SH-SY5Y (cell line): ENCODE data around the gene PRMT1.

Source experiments
- GATA2 ChIP-seq: IDR thresholded peaks from 2 replicates; pipeline ENCODE4 v1.6.1; 2011; ENCODE audit warnings: mild to moderate bottlenecking, low read depth, low read length
- GATA3 ChIP-seq: IDR thresholded peaks from 2 replicates; pipeline ENCODE4 v1.6.1; 2011; ENCODE audit warnings: low read depth, mild to moderate bottlenecking, low read length, moderate library complexity

Gene PRMT1

DNA sequence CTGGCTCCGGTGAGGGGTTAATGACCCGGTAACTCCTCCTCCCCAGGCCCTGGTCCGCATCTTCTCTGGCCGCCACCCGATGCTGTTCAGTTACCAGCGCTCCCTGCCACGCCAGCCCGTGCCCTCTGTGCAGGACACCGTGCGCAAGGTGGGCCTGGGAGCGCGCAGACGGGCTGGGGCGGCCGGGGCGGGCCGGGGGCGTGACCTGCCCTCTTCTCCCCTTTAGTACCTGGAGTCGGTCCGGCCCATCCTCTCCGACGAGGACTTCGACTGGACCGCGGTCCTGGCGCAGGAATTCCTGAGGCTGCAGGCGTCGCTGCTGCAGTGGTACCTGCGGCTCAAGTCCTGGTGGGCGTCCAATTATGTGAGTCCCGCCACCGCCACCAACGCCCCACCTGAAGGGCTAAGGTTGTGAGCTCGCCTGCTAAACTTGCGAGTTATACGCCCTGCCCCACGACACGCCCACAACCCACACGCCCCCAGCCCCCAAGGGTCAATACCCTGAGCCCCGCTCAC, 24.3 kb downstream of the PRMT1 start:
- no peak for TF ChIP-seq GATA2
- no peak for TF ChIP-seq GATA3

DNA sequence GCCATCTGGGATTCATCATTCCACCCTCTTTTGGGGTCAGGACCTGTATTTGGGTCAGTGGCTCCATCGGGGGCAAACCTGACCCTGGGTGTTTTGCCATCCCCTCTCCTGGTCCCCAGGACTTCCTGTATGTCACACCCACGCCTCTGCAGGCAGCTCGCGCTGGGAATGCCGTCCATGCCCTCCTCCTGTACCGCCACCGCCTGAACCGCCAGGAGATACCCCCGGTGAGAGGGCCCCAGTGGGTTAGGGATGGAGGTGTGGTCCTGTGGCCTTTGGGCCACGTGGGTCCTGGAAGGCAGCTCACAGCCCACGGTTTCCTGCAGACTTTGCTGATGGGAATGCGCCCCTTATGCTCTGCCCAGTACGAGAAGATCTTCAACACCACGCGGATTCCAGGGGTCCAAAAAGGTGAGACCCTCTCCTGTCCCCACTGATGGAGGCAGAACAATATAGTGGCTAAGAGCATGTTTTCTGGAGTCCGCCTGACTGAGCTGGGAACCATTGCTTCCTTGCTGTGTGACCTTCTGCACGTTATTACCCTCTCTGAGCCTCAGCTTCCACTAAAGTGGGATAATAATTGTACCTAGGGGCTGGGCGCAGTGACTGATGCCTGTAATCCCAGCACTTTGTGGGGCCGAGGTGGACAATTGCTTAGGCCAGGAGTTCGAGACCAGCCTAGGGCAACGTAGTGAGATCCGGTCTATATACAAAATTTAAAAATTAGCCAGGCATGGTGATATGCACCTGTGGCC, 28.0 kb downstream of the PRMT1 start:
- TF ChIP-seq GATA2 (no peak), GATA3 (no peak)

DNA sequence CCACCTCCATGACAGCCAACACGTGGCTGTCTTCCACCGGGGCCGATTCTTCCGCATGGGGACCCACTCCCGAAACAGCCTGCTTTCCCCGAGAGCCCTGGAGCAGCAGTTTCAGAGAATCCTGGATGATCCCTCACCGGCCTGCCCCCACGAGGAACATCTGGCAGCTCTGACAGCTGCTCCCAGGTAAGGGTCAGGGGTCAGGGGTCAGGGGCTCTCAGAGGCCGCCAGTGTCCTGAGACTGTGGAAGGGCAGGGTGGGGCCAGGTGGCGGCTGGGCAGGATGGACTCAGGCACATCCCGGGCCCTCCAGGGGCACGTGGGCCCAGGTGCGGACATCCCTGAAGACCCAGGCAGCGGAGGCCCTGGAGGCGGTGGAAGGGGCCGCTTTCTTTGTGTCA, 28.8 kb downstream of the PRMT1 start:
- TF ChIP-seq GATA3: no peak
- no peak for TF ChIP-seq GATA2

DNA sequence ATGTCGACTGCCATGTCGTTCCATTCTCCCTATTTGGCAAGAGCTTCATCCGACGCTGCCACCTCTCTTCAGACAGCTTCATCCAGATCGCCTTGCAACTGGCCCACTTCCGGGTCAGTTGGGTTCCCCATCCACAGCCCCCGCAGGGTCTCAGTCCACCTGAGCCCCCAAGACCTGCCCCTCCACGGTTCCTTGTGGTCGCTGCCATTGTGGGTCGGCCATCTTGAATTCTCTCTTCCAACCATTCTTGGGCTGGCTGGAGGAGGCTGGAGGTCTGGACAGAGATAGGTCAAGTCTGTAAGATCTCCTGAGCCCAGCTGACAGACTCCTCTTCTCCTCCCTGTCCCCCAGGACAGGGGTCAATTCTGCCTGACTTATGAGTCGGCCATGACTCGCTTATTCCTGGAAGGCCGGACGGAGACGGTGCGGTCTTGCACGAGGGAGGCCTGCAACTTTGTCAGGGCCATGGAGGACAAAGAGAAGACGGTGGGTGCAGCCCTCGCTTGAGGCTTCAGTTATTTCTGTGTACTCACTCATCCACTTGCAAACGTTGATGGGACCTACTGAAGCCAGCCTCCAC, 33.4 kb downstream of the PRMT1 start:
- TF ChIP-seq GATA3 (no peak), GATA2 (no peak)

DNA sequence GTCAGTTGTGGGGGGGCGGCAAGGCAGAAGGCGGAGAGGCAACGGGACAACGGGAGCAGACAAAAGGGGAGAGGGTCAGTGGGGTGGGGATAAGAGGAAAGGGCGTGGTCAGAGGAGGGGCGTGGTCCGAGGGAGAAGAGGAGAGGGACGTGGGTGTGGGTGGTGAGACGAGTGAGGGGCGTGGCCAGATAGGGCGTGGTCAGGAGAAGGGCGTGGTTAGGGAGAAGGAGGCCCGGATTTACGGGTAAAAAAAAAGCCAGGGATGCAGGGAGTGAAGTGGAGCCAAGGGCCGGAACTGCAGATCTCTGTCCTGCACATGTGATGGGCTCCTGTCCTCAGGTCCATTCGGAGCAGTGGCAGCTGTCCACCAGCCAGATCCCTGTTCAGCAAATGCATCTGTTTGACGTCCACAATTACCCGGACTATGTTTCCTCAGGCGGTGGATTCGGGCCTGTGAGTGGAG, 35.4 kb downstream of the PRMT1 start:
- no peak for TF ChIP-seq GATA3
- TF ChIP-seq GATA2: no peak

DNA sequence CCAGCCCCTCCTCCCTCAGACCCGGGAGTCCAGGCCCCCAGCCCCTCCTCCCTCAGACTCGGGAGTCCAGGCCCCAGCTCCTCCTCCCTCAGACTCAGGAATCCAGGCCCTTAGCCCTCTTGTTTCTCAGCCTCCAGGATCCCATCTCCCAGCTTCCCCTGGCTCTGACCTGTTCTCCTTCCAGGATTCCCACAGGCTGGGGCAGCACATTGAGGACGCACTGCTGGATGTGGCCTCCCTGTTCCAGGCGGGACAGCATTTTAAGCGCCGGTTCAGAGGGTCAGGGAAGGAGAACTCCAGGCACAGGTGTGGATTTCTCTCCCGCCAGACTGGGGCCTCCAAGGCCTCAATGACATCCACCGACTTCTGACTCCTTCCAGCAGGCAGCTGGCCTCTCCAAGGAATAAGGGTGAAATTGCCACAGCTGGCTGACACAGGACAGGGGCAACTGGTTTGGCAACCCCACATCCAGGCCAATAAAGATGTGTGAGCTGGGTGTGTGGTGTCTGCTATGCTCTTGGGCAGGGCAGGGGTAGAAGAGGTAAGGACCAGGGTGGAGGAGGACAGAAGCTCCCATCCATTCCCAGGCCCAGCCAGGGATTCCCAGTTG, 36.3 kb downstream of the PRMT1 start:
- TF ChIP-seq GATA3 (no peak), GATA2 (no peak)

DNA sequence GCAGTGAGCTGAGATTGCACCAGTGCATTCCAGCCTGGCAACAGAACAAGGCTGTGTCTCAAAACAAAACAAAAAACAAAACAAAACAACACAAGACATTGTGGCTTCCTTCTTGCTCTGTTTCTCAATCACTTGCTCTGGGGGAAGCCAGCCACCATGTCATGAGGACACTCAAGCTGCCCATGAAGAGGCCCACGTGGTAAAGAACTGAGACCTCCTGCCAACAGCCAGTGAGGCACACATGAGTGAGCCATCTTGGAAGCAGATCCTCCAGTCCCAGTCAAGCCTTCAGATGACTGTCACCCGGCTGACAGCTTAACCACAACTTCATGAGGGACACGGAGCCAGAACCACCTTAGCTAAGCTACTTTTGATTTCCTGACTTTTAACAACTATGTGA, 39.1 kb downstream of the PRMT1 start:
- no peak for TF ChIP-seq GATA3
- TF ChIP-seq GATA2: no peak

DNA sequence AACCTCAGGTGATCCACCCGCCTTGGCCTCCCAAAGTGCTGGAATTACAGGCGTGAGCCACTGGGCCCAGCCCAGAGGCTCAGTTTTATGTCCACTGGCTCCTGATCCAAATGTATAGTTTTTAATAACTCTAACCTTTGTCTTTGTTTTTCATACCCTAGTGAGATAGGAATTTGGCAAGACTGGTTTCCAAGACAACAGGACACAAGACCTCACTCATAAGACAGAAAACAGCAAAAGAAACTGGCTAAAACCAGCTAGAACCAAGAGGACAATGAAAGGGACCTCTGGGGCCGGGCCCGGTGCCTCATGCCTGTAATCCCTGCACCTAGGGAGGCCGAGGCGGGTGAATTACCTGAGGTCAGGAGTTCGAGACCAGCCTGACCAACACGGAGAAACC, 41.4 kb downstream of the PRMT1 start:
- TF ChIP-seq GATA2 (no peak), GATA3 (no peak)

DNA sequence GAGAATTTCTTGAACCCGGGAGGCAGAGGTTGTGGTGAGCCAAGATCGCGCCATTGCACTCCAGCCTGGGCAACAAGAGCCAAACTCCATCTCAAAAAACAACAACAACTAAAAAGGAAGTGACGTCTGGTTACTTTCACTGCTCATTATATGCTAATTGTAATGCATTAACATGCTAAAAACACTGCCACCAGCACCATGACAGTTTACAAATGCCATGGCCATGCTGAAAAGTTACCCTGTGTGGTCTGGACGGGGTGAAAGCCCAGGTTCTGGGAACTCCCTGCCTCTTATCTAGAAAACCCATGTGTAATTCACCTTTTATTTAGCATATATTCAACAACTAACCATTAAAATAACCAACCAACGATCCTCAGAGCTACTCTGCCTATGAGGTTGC, 41.9 kb downstream of the PRMT1 start:
- TF ChIP-seq GATA3 (no peak), GATA2 (no peak)

DNA sequence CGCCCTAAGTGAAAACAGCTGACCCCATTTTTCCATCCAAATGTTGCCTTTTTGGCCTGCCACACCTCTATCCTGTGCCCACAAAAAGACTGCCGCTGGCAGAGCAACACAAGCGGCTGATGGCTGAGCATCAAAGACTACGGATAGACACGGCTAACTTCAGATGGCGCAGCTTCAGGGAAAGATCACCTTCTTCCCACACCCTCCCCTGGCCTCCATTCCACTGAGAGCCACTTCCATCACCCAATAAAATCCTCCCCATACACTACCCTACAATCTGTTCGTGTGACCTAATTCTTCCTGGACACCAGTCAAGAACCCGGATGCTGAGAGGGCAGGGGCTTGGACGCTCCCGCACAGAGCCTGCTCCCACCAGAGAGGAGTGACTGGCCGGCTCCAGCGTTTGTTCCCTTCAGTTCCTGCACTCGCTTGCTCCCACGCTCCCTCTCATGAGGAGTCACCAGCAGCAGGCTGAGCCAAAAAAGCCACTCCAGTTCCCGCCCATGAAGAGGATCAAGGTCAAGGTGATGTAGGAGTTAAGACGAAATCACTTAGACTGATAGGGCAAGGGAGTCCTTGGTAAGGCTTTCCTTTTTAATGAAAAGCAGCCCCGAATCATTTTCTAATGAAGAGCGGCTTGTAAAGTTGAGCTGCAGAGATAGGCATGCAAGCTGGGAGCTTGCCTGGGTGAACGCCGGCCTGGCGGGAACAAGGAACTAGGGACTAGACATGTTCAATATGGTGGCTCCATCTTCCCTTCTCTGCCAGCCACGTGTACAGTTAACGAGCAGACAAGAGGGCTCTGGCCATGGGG, 50.4 kb downstream of the PRMT1 start:
- no peak for TF ChIP-seq GATA2
- TF ChIP-seq GATA3: no peak

DNA sequence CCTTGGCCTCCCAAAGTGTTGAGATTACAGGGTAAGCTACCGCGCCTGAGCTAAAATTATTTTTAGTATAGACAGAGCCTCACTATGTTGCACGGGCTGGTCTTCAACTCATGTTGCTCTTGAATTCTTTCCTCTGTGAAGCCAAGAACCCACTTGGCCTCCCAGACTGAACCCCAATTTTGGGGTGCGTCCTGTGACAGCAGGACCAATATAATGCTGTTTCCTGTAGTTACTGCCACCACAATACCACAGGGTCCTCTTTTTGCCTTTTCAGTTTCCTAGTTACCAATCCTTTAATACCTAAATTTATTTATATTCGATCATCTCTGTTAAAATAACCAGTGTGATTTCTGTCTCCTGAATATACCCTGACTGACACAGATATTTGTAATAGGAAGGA, 53.1 kb downstream of the PRMT1 start:
- no peak for TF ChIP-seq GATA2
- no peak for TF ChIP-seq GATA3
